ENCODE measurements around the gene PRKCA. TPM values are rescaled to one million over a fixed set of nuclear protein-coding genes. Genes with fewer than 3 reads are reported as not detected.

The PRKCA gene
- total and polyA plus RNA-seq, 10 of the 15 experiments (the other 5 are each of a cell fraction or from before 2014, with no cell fraction given), result 0.11 to 14.6 (median 0.72) TPM

- H3K79me2 ChIP-seq (ENCODE audit: control insufficient read depth, insufficient read depth, low read length), result no peaks in the 10 kb centered on the region
- in situ Hi-C loops (cut with MboI), result no loop called here
- 40% methylated on average over 6 of the region's 6 CpGs for WGBS (ENCODE audit: insufficient coverage, insufficient replicate concordance, low lambda C conversion rate, missing lambda C conversion rate)
- H2AFZ ChIP-seq (ENCODE audit: control insufficient read depth, low read depth, low read length), result no peak overlapping the region
- no peaks in the 10 kb centered on the region for H4K20me1 ChIP-seq (ENCODE audit: control insufficient read depth, insufficient read depth)
- no peak for ATAC-seq
- H3K4me2 ChIP-seq (ENCODE audit: control insufficient read depth, insufficient read depth), result no peak overlapping the region
- ChIA-PET CTCF (no interaction called here), RAD21 (ENCODE audit: unreplicated experiment) (no interaction called here), SMC1A (ENCODE audit: uncharacterized antibody, unreplicated experiment) (no interaction called here), POLR2A (no interaction called here)
- no peak for TF ChIP-seq ZBTB11 (CRISPR knock-in tag; IDR thresholded peaks at IDR 0.05)
- no peak for TF ChIP-seq ZNF274 (IDR thresholded peaks at IDR 0.05; ENCODE audit: insufficient read depth, insufficient read length)
- TF ChIP-seq ZSCAN29 (IDR thresholded peaks at IDR 0.05), result no peak
- TF ChIP-seq SREBF1 (IDR thresholded peaks at IDR 0.05; ENCODE audit: low read length), result no peak
- BruUV-seq (replicated peaks), result no TSS peak
- no peaks in the 10 kb centered on the region for H3K27me3 ChIP-seq (replicated peaks in 1 of 2; ENCODE audit: control insufficient read depth in 2 of 2, insufficient read depth in 2 of 2, low read length in 1 of 2)
- no peaks in the 10 kb centered on the region for H3K4me1 ChIP-seq (ENCODE audit: control insufficient read depth, insufficient read depth, low read length)
- H3K36me3 ChIP-seq (ENCODE audit: control insufficient read depth in 2 of 2, insufficient read depth in 2 of 2, low read length in 1 of 2), result no peaks in the 10 kb centered on the region
- intact Hi-C loops (cut with micrococcal nuclease; ENCODE audit: unreplicated experiment), result no loop called here
- no peak for DNase-seq (ENCODE audit: low read depth, low spot score)
- H3K9ac ChIP-seq (ENCODE audit: control insufficient read depth, insufficient read depth, low read length), result no peak overlapping the region
- no peak overlapping the region for H3K4me3 ChIP-seq
- no peak overlapping the region for H3K27ac ChIP-seq (ENCODE audit: control insufficient read depth, insufficient read depth)
- no peak for FAIRE-seq
- H3K9me3 ChIP-seq (replicated peaks; ENCODE audit: control insufficient read depth, insufficient read depth, low read length), result no peaks in the 10 kb centered on the region
Measured at GRCh38 chr17:66848496-66848895, 546.1 kb downstream of the PRKCA start.

GRCh38 chr17:66849032-66849655, 546.7 kb downstream of the PRKCA start:
- H3K36me3 ChIP-seq (ENCODE audit: control insufficient read depth in 2 of 2, insufficient read depth in 2 of 2, low read length in 1 of 2), result no peaks in the 10 kb centered on the region
- H3K27ac ChIP-seq (ENCODE audit: control insufficient read depth, insufficient read depth), result no peak overlapping the region
- H3K27me3 ChIP-seq (replicated peaks in 1 of 2; ENCODE audit: control insufficient read depth in 2 of 2, insufficient read depth in 2 of 2, low read length in 1 of 2), result no peaks in the 10 kb centered on the region
- no peak overlapping the region for H3K4me3 ChIP-seq
- H2AFZ ChIP-seq (ENCODE audit: control insufficient read depth, low read depth, low read length), result no peak overlapping the region
- no peaks in the 10 kb centered on the region for H3K79me2 ChIP-seq (ENCODE audit: control insufficient read depth, insufficient read depth, low read length)
- RAD21 ChIA-PET (ENCODE audit: unreplicated experiment), result no interaction called here
- SMC1A ChIA-PET (ENCODE audit: uncharacterized antibody, unreplicated experiment), result no interaction called here
- WGBS (ENCODE audit: insufficient coverage, insufficient replicate concordance, low lambda C conversion rate, missing lambda C conversion rate), result 57% methylated on average over 14 of the region's 14 CpGs
- POLR2A ChIA-PET, result no interaction called here
- H3K9me3 ChIP-seq (replicated peaks; ENCODE audit: control insufficient read depth, insufficient read depth, low read length), result no peaks in the 10 kb centered on the region
- DNase-seq (ENCODE audit: low read depth, low spot score) (no peak), ATAC-seq (no peak), FAIRE-seq (no peak)
- H4K20me1 ChIP-seq (ENCODE audit: control insufficient read depth, insufficient read depth), result no peaks in the 10 kb centered on the region
- H3K4me2 ChIP-seq (ENCODE audit: control insufficient read depth, insufficient read depth), result no peak overlapping the region
- H3K4me1 ChIP-seq (ENCODE audit: control insufficient read depth, insufficient read depth, low read length), result no peaks in the 10 kb centered on the region
- BruUV-seq (replicated peaks), result no TSS peak
- in situ Hi-C loops (cut with MboI) (no loop called here), intact Hi-C loops (cut with micrococcal nuclease; ENCODE audit: unreplicated experiment) (no loop called here)
- CTCF ChIA-PET, result no interaction called here
- H3K9ac ChIP-seq (ENCODE audit: control insufficient read depth, insufficient read depth, low read length), result no peak overlapping the region
- no peak for TF ChIP-seq RFX5 (IDR thresholded peaks at IDR 0.05; ENCODE audit: low read depth, low read length)
- no peak for TF ChIP-seq SP1 (IDR thresholded peaks at IDR 0.05; ENCODE audit: low read depth, low read length)
- no peak for TF ChIP-seq ETV6 (conservative IDR thresholded peaks at IDR 0.05 in 1 of 2, IDR thresholded peaks at IDR 0.05 in 1 of 2; ENCODE audit: borderline replicate concordance in 1 of 2, low read depth in 1 of 2)
- TF ChIP-seq NFXL1 (IDR thresholded peaks at IDR 0.05; ENCODE audit: borderline replicate concordance), result no peak
- TF ChIP-seq MEF2B (IDR thresholded peaks at IDR 0.05; ENCODE audit: partially characterized antibody, poor library complexity, severe bottlenecking), result no peak
- no peak for TF ChIP-seq NFYA (IDR thresholded peaks at IDR 0.05; ENCODE audit: borderline replicate concordance, low read depth, low read length)
- no peak for TF ChIP-seq PML (IDR thresholded peaks at IDR 0.05; ENCODE audit: low read length)
- TF ChIP-seq RAD21 (IDR thresholded peaks at IDR 0.05; ENCODE audit: insufficient read depth, low read depth, low read length), result no peak
- no peak for TF ChIP-seq TCF12 (IDR thresholded peaks at IDR 0.05; ENCODE audit: low read depth, low read length)
- TF ChIP-seq CHD2 (IDR thresholded peaks at IDR 0.05; ENCODE audit: borderline replicate concordance, low read depth, low read length), result no peak

All from GM12878 (cell line).